ENCODE measurements around the gene HCK.
"Not testable (repeated sequence)": the region's sequence is repeated elsewhere in the genome, so short reads cannot be mapped to it uniquely, and the experiment has no call there.

The HCK gene

DNA sequence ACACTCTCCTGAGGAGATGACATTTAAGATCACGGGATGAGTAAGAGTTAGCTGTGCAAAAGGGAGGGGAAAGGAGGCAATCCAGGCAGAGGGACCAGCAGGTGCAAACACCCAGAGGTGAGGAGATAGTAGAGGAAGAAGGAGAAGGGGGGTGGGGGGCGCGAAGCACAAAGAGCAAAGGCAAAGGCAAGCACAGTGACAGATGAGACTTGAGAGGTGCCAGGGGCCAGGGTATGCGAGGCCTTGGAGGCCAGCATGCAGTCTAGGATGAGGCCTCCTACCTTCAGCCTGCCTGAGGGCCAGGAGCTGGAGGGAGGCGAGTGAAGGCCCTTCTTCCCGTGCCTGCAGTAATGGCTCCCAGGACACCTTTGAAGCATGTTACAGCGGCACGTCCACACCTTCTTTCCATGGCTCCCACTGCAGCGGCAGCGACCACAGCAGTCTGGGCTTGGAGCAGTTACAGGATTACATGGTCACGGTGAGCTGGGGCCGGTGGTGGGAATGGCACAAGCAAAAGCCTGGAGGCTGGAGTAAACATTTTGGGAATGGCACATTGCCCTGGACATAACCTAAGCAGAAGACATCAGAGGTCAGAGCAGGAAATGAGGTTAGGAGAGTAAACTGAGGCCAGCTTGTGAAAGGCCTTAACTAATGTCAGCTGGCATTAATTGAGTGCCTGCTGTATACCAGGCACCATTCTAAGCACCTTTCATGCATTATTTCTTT lies 23.2 kb upstream of the HCK start:
- TF ChIP-seq, protein P1, sequence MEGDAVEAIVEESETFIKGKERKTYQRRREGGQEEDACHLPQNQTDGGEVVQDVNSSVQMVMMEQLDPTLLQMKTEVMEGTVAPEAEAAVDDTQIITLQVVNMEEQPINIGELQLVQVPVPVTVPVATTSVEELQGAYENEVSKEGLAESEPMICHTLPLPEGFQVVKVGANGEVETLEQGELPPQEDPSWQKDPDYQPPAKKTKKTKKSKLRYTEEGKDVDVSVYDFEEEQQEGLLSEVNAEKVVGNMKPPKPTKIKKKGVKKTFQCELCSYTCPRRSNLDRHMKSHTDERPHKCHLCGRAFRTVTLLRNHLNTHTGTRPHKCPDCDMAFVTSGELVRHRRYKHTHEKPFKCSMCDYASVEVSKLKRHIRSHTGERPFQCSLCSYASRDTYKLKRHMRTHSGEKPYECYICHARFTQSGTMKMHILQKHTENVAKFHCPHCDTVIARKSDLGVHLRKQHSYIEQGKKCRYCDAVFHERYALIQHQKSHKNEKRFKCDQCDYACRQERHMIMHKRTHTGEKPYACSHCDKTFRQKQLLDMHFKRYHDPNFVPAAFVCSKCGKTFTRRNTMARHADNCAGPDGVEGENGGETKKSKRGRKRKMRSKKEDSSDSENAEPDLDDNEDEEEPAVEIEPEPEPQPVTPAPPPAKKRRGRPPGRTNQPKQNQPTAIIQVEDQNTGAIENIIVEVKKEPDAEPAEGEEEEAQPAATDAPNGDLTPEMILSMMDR (conservative IDR thresholded peaks at IDR 0.05; ENCODE audit: low read length), result no peak
- DNase-seq (ENCODE audit: low read depth), result no peak
- H3K4me3 ChIP-seq (ENCODE audit: low read length), result no peak overlapping the region

DNA sequence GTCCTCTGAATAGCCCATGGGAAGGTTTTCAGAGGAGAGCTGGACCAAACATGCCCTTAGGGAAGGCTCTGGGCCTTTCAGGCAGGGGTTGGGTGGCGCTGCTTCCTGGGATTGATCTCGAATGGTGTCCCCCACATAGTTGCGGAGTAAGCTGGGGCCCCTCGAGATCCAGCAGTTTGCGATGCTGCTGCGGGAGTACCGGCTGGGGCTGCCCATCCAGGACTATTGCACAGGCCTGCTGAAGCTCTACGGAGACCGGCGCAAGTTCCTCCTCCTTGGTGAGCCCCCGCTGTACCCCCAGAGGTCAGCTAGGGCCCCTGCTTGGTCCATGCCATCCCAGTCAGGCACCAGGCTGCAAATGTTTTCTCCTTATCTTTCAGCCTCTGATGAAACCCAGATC lies 22.5 kb upstream of the HCK start:
- TF ChIP-seq, protein P1 (conservative IDR thresholded peaks at IDR 0.05; ENCODE audit: low read length), result no peak
- DNase-seq (ENCODE audit: low read depth), result no peak
- H3K4me3 ChIP-seq (ENCODE audit: low read length), result no peak overlapping the region

DNA sequence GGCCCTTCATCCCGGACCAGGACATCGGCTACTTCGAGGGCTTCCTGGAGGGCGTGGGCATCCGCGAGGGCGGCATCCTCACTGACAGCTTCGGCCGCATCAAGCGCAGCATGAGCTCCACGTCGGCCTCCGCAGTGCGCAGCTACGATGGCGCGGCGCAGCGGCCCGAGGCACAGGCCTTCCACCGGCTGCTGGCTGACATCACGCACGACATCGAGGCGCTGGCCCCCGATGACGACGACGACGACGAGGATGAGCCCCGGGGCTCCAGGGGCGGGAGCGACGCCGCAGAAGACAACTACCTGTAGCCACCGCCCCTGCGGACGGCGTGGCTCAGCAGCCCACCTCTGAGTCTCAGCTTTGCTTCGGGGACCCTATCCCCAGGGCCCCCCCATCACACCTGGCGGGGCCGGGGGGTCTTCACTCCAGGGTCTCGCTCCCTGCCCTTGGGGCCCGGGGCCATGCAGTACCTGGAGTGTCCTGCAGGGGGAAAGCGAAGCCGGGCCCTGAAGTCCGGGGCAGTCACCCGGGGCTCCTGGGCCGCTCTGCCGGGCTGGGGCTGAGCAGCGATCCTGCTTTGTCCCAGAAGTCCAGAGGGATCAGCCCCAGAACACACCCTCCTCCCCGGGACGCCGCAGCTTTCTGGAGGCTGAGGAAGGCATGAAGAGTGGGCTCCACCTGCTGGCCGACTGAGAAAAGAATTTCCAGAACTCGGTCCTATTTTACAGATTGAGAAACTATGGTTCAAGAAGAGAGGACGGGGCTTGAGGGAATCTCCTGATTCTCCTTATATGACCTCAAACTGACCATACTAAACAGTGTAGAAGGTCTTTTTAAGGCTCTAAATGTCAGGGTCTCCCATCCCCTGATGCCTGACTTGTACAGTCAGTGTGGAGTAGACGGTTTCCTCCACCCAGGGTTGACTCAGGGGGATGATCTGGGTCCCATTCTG lies 20.8 kb upstream of the HCK start:
- peak overlapping the region; percentile 20; the same call in 1 of the 2 replicates for H3K4me3 ChIP-seq (ENCODE audit: low read length)
- TF ChIP-seq, protein P1 (conservative IDR thresholded peaks at IDR 0.05; ENCODE audit: low read length), result peak; percentile 69
- DNase-seq (ENCODE audit: low read depth), result peak; percentile 87

DNA sequence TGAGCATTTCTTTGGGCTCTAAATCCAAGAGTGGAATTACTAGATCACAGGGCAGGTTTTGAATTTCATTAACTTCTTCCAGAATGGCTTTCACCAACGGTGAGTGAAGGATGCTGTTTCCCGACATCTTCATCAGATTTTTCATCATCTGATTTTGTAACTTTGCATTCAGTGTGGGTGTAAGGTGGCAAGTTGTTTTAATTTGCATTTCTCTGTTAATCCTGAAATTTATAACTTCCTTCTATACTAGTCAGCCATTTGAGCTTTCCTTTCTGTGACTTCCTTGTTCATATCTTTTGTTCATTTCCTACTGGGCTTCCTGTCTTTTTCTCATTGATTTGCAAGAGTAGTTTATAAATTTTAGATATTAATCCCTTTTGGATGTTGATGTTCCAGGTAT lies 18.7 kb upstream of the HCK start:
- no peak overlapping the region for H3K4me3 ChIP-seq (ENCODE audit: low read length)

DNA sequence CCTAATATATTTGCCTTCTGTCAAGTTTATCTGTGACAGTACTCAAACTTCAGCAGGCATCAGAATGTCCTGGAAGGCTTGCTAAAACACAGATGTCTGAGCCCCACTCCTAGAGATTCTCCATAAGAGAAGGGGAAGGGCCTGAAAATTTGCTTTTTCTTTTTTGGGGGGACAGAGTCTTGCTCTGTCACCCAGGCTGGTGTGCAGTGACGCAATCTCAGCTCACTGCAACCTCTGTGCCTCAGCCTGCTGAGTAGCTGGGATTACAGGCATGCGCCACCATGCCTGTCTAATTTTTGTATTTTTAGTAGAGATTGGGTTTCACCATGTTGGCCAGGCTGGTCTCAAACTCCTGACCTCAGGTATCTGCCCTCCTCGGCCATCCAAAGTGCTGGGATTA lies 18.3 kb upstream of the HCK start:
- not testable (repeated sequence) for DNase-seq (ENCODE audit: low read depth); H3K4me3 ChIP-seq (ENCODE audit: low read length)

More for the DNA sequence above, 18.7 kb upstream of the HCK start:
- TF ChIP-seq, protein P1 (conservative IDR thresholded peaks at IDR 0.05; ENCODE audit: low read length), result no peak
- DNase-seq (ENCODE audit: low read depth), result no peak

DNA sequence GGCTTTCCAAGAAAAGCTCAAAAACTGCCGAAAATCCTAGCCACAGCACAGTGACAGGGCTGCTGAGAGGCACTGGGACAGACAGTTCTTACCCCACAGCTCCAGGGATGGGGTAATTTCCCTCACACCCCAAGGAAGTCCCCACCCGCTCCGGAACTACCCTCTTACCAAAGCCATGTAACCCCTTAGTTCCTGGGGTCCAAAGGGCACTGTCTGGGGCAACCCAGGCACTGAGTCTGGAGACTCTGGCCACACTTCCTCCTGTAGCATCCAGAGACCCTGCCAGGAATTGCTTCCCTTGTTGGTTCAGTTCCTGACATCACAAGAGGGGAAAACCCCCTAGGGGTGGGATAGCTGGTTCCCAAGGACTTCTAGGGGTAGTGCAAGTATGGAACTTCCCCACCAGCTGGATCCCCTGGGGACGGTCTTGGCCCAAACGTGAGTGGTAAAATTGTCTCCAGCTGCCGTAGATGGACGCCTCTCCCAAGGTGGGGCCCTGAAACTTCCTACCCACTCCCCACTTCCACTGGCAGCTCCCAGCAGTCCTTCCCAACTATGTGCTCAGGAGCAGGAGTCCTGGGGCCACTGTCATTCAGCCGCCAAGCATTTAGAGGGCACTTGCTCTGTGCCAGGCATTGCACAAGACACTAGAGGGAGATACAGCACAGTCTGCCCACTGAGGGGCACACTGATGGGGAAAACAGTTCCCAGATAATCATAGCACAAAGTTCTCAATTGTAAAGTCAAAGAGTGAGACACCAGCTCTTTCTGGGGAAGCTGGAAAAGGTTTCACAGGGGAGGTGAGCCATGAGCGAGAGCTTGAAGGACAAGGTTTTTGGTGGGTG lies 17.2 kb upstream of the HCK start:
- TF ChIP-seq, protein P1 (conservative IDR thresholded peaks at IDR 0.05; ENCODE audit: low read length), result peak; percentile 45
- DNase-seq (ENCODE audit: low read depth), result peak; percentile 33
- no peak overlapping the region for H3K4me3 ChIP-seq (ENCODE audit: low read length)

DNA sequence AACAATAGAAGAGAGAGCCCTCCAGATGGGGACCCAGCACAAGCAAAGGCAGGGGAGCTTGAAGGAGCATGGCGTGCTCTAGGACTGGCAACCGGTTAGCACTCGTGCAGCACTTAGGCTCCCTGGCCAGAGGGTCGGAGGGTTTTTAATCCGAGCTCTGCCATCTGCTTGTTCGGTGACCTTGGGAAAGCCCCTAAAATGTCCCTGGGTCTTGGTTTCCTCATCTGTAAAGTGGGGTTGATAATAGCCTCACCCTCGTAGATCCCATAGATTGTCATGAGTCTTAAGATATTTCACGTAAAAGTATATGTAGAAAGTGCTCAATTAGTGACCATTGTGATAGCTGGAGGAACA lies 16.6 kb upstream of the HCK start:
- H3K4me3 ChIP-seq (ENCODE audit: low read length), result no peak overlapping the region
- TF ChIP-seq, protein P1 (conservative IDR thresholded peaks at IDR 0.05; ENCODE audit: low read length), result no peak
- DNase-seq (ENCODE audit: low read depth), result no peak
